T-helper 22 cell (primary cell): ENCODE data around the gene CDC16.
"Not testable (repeated sequence)": the region's sequence is repeated elsewhere in the genome, so short reads cannot be mapped to it uniquely, and the experiment has no call there.

Experiments
- DNase-seq: peaks from one replicate; pipeline ENCODE4 v3.0.0-alpha.2; 2020; ENCODE audit warnings: low read depth

CDC16 gene, protein sequence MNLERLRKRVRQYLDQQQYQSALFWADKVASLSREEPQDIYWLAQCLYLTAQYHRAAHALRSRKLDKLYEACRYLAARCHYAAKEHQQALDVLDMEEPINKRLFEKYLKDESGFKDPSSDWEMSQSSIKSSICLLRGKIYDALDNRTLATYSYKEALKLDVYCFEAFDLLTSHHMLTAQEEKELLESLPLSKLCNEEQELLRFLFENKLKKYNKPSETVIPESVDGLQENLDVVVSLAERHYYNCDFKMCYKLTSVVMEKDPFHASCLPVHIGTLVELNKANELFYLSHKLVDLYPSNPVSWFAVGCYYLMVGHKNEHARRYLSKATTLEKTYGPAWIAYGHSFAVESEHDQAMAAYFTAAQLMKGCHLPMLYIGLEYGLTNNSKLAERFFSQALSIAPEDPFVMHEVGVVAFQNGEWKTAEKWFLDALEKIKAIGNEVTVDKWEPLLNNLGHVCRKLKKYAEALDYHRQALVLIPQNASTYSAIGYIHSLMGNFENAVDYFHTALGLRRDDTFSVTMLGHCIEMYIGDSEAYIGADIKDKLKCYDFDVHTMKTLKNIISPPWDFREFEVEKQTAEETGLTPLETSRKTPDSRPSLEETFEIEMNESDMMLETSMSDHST

DNA sequence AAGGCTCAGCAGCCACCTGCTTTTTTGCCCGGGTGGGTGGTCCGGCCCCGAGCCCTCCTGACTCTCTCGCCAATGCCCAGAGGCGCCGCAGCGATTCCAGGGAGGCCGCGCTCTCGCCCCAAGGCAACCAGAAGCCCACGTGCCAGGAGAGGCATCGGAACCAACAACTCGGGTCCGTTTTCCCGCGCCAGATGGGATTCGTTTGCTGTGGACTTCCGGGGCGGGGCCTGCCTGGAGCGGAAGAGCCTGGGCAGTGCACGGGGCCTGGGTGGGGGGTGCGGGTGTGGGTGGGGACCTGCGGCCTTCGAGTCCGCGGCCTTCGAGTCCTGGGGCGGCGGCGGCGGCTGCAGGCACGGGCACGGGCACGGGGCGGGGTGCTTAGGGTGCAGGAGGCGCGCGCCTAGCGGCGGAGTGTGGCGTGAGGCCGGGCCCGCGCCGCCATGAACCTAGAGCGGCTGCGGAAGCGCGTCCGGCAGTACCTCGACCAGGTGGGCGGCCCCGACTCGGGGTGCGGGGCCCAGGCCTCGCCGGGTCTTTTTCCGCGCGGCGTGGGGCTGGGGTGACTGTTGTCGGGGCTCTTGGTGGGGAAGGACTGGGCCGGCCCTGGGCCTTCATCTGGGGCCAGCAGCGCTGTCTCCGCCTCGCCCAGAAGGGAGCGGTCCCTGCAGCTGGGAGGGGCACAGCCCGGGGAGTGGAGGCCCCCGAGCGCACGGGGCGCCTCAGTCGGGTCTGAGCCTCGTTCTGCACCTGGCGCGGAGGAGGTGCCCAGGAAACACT is at the start of gene CDC16:
Gene CDC16, plus strand, starts transcription at position 253 of the 777 bp plus-strand sequence. Its CDS starts 188 bp downstream, at position 441.
- DNase-seq = peak; percentile 53

DNA sequence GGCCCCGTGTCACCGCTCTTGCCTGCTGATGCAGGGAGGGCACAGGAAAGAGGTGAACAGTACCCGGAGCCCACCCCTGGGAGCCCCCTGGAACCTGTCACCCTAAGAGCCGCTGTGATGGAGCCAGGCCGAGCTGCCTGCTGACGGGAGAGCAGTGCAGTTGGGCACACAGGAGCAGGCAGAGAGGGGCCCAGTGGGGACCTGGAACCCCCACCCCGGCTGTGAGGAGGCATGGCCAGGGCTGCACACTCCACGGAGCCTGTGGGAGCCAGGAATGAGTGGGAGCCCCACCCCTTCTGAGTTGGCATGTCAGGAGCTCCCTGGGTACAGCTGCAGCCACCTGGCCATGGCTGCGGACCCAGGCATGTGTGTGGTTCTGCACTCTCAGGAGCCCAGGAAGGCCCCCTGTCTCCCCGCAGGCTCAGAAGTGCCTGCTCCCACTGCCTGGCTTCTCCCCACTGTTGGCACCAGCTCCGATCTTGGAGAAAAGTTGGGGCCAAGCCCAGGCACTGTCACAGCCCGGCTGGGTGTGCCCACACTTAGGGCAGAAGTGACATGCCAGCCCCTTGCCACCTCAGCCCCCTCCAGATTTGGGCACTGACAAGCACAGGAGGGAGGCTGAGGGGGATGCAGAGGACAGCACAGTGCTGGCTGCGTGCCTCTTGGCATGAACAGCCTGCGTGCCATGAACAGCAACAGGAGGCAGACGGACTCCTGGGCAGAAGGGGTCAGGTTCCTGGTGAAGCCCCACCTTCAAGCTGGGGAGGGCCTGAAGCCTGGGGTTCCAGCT is 49.3 kb upstream of the CDC16 start:
- DNase-seq = no peak

DNA sequence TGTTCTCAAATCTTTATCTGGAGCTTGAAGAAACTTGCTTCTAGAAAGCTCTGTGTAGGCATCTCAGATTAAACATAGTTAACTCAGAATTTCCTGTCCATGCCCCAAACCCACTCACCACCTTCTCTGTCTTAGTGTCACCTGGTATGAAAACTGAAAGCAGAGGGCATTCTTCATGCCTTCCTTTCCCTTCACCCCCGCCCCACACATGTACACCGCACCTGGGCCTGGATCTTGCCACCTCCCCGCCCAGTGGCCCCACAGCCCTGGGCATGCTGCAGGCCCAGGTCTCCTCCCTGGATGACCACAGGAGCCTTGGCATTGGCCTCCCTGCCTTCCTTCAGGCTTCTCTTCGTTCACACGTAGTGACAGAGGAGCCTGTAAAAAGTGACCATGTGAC is 39.8 kb upstream of the CDC16 start:
- no peak for DNase-seq

- DNase-seq = no peak
Observed at GRCh38 chr13:114196629-114197028, 38.1 kb upstream of the CDC16 start.

- DNase-seq = no peak
Observed at GRCh38 chr13:114198556-114198955, 36.1 kb upstream of the CDC16 start.

- DNase-seq = not testable (repeated sequence)
Observed at GRCh38 chr13:114199526-114199925, 35.2 kb upstream of the CDC16 start.

DNA sequence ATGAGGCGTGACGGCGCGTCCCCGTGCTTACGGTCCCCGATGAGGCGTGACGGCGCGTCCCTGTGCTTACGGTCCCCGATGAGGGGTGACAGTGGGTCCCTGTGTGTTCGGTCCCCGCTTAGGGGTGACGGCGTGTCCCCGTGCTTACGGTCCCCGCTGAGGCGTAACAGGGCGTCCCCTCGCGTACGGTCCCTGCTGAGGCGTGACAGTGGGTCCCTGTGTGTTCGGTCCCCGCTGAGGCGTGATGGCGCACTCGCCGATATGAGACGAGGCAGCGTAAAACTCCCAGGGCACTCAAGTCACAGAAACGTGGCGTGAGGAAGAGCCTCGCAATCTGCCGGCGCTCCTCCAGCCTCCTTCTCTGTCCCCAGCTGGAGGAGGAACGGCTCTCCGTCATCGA is 34.7 kb upstream of the CDC16 start:
- DNase-seq = no peak

DNA sequence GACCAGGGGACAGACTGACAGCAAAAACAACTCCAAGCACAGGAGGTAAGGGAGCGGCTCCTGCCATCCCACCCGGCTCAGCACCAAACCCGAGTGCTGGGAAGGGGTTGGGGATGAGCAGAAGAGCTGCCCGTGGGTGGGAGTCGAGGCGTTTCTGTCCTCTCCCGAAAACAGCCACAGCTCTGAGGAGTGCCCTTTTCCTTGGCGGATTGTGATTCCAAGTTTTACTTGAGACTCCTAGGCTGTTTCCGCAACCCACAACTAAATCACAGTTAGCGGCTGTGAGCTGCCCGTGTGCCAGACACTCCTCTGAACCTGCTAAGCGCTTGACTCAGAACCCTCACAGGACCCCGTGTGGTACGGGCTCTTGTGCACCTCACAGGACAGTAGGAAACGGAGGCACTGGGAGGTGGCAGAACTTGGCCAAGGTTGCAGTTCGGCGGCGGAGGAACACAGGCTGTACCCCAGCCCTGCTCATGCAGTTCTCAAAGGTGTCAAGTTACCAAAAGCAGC is 34.2 kb upstream of the CDC16 start:
- no peak for DNase-seq

- DNase-seq = no peak
Observed at GRCh38 chr13:114202581-114202980, 32.1 kb upstream of the CDC16 start.

DNA sequence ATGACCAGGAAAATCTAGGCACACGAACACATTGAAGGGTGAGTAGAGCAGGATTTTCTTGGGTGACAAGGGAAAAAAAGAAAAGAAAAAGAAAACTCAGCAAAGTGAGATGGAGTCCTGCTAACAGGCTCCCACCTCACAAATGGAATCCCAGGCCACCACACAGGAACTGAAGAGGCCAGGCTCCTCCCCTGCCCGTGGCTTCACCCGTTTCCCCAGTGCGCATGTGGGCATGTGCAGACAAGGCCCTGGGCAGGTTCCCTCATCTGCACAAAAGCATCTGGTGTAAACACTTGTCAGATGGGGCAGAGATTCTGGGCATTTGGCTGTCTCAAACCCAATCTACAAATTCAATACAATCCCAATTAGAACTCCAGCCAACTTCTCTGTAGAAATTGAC is 31.2 kb upstream of the CDC16 start:
- no peak for DNase-seq

DNA sequence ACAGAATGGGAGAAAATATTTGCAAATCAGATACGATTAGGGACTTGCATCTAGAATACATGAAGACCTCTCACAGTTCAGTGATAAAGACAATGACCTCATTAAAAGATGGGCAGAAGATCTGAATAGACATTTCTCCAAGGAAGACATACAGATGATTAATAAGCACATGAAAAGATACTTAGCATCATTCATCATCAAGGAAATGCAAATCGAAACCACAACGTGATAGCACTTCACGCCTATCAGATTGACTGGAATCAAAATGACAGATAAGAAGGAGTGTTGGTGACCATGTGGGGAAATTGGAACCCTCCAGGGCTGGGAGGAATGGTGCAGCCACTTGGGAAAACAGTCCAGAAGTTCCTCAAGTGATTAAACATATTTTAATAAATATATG is 29.8 kb upstream of the CDC16 start:
- DNase-seq = no peak

GRCh38 chr13:114208134-114208533 is 26.6 kb upstream of the CDC16 start:
- no peak for DNase-seq

GRCh38 chr13:114211446-114212157 is 23.1 kb upstream of the CDC16 start:
- no peak for DNase-seq

- no peak for DNase-seq
Observed at GRCh38 chr13:114212158-114212495, 22.6 kb upstream of the CDC16 start.

GRCh38 chr13:114213980-114214379 is 20.7 kb upstream of the CDC16 start:
- DNase-seq = no peak

DNA sequence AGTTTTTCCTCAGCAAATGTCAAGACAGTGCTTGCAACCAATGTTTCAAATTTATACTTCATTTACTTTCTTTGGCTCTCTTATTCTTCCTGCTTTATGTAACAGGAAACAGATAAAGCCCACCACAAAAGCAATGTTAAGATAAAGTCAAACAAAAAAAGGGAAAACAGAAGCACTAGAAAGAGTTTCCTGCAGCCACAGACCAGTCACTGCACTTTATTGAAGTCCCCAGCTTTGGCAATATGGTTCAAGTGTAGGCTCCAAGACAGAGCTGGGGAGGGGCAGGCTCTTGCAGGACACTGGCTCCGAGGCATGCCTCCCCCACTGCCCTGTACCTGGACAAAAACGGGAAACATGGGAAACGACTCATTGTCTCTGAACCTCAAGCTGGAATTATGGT is 15.3 kb upstream of the CDC16 start:
- no peak for DNase-seq

DNA sequence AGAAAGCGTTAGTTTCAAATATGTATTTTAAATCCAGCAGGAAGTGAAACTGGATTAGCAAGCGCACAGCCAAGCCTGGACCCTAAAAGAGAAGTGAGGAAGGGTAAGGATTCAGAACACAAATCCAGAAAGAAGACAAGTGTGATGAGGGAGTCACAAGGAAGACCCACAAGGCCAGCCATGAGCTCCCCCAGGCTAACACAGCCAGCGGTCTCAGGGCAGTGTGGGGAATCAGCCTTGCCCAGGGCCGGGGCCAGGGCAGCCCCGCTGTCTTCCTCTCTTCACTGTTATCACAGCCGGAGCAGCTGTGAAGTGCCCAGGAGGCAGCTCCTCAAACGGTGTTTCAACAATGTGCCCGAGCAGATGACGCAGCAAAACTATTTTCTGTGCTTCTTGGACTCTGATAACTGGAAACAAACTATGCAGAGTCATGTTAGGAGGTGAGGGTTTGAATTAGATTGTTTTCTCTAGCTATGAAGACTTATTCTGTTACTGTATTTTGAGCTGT is 12.2 kb upstream of the CDC16 start:
- no peak for DNase-seq

DNA sequence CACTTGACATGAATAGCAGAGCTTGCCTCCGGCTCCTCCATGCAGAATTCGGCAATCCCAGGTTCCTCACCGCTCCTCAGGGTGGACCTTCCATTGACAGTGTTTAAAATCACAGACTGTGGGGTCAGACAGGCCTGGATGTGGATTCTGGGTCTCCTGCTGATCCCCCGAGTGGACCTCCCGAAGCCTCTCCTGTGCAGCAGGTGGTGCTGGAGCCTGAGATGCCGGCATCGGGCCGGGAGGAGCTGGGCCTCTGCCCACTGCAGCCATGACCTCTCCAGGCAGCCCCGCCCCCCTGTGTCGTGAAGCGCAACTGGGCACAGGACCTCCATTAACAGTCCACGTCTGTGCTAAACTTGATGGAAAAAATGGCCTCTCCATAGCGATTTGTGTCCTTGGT is 10.5 kb upstream of the CDC16 start:
- DNase-seq = no peak

GRCh38 chr13:114225610-114226009 is 9.1 kb upstream of the CDC16 start:
- no peak for DNase-seq

DNA sequence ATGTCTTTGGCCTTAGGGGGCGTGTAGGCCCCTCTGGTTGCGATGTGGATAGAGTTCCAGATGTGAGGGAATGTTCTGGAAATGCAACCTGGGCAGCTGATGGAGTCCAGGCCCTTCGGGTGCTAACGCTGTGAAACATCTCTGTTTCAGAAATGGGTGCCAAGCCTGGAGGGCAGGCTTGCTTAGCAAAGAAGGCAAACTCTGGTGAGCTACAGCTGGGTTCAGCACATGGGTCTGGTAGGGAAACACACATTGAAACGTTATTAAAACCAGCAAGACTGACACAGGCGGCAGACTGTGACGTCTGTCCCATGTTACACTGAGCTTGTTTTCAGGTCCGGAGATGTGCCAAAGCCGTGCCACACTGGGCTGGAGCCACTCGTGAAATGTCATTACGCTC is 8.6 kb upstream of the CDC16 start:
- DNase-seq = no peak

- peak; percentile 60 for DNase-seq
Observed at GRCh38 chr13:114226699-114227323, 7.9 kb upstream of the CDC16 start.
